H1 (cell line): ENCODE data around the gene ZNF831. TPM values are rescaled to one million over a fixed set of nuclear protein-coding genes. Genes with fewer than 3 reads are reported as not detected.

Experiments used
- CTCF ChIA-PET: fragments of 300-600 bp; sonication (Branson Sonifier 250); formaldehyde crosslinking; loops from one replicate; lab custom pipeline; 2021; ENCODE audit not compliant: partially characterized antibody; lab: Charles Lee
- POLR2A ChIA-PET: fragments of 300-600 bp; sonication (Branson Sonifier 250); formaldehyde crosslinking; loops from one replicate; lab custom pipeline; 2021; ENCODE audit warnings: inconsistent platforms; ENCODE audit not compliant: partially characterized antibody; lab: Charles Lee
- DNase-seq, 2 experiments: peaks; one replicate each; pipeline versions ENCODE4 v3.0.0 to v3.0.0-alpha.2; 2010 to 2022; ENCODE audit warnings: low spot score in 2 of 2, low read depth in 1 of 2, mixed read lengths in 1 of 2
- FAIRE-seq: peaks from 2 replicates; lab custom pipeline; 2011; peaks lifted over from hg19 to GRCh38; lab: Jason Lieb, UNC
- H2AFZ ChIP-seq: 2 replicates; pipeline ENCODE4 v1.8.1; 2012; ENCODE audit warnings: low read length, inconsistent platforms
- H2AK5ac ChIP-seq: 2 replicates; pipeline ENCODE4 v1.6.1; 2013; ENCODE audit warnings: low read depth, low read length
- H2BK120ac ChIP-seq: replicated peaks from 2 replicates; pipeline ENCODE3; 2013; ENCODE audit warnings: low read depth, low read length, inconsistent platforms
- H2BK12ac ChIP-seq: 2 replicates; pipeline ENCODE4 v1.6.1; 2013; ENCODE audit warnings: low read depth, low read length
- H2BK15ac ChIP-seq: 2 replicates; pipeline ENCODE4 v1.6.1; 2013; ENCODE audit warnings: low read length
- H2BK20ac ChIP-seq: 2 replicates; pipeline ENCODE4 v1.6.1; 2013; ENCODE audit warnings: low read length
- H2BK5ac ChIP-seq: 2 replicates; pipeline ENCODE4 v1.6.1; 2013; ENCODE audit warnings: low read depth, low read length
- H3K14ac ChIP-seq: 2 replicates; pipeline ENCODE4 v1.6.1; 2013; ENCODE audit warnings: inconsistent platforms; ENCODE audit not compliant: insufficient read length
- H3K18ac ChIP-seq: 2 replicates; pipeline ENCODE4 v1.6.1; 2013; ENCODE audit warnings: low read length; ENCODE audit errors: extremely low read depth
- H3K23ac ChIP-seq: 2 replicates; pipeline ENCODE4 v1.6.1; 2013; ENCODE audit warnings: inconsistent platforms; ENCODE audit not compliant: insufficient read length
- H3K23me2 ChIP-seq: 2 replicates; pipeline ENCODE4 v1.6.1; 2013; ENCODE audit warnings: low read depth, low read length
- H3K27ac ChIP-seq: 2 replicates; pipeline ENCODE4 v1.6.1; 2011; ENCODE audit warnings: low read depth, low read length, inconsistent platforms
- H3K27me3 ChIP-seq, 4 experiments: replicated peaks in 1 of 4; 1 replicate in 1 of 4; 2 replicates in 3 of 4; pipeline versions ENCODE4 v1.6.1 to v1.8.1; 2011 to 2013; ENCODE audit warnings: low read length in 3 of 4, mild to moderate bottlenecking in 3 of 4, inconsistent platforms in 2 of 4, mixed read lengths in 2 of 4, moderate library complexity in 1 of 4; ENCODE audit not compliant: control insufficient read depth in 3 of 4, insufficient read depth in 3 of 4; ENCODE audit errors: extremely low read depth in 1 of 4
- H3K36me3 ChIP-seq, 4 experiments: 2 replicates each; pipeline versions ENCODE4 v1.6.1 to v1.8.1; 2011 to 2013; ENCODE audit warnings: mild to moderate bottlenecking in 4 of 4, low read length in 3 of 4, moderate library complexity in 2 of 4, control low read depth in 1 of 4, inconsistent platforms in 1 of 4; ENCODE audit not compliant: insufficient read depth in 4 of 4, control insufficient read depth in 2 of 4
- H3K4ac ChIP-seq: replicated peaks from 2 replicates; pipeline ENCODE3; 2013; ENCODE audit warnings: low read length, low read depth, mixed read lengths, inconsistent platforms; ENCODE audit not compliant: insufficient read length
- H3K4me1 ChIP-seq, 4 experiments: replicated peaks in 1 of 4; 1 replicate in 1 of 4; 2 replicates in 3 of 4; pipeline versions ENCODE4 v1.6.1 to v1.8.1; 2011 to 2013; ENCODE audit warnings: low read length in 3 of 4, inconsistent platforms in 2 of 4, mixed read lengths in 1 of 4; ENCODE audit not compliant: insufficient read depth in 4 of 4, control insufficient read depth in 3 of 4
- H3K4me2 ChIP-seq, 2 experiments: 2 replicates each; pipeline versions ENCODE4 v1.6.1 to v1.8.1; 2011 to 2013; ENCODE audit warnings: low read depth in 2 of 2, low read length in 2 of 2, control low read depth in 1 of 2, inconsistent platforms in 1 of 2, mild to moderate bottlenecking in 1 of 2; ENCODE audit not compliant: insufficient read depth in 1 of 2
- H3K4me3 ChIP-seq, 4 experiments: fragments of 200-600, 300-600 bp in 1 of 4; sonication (generic), shearing (Covaris generic), sonication (Bioruptor Twin) in 1 of 4; 2 replicates each; pipeline versions ENCODE4 v1.5.1 to v1.8.1; 2011 to 2016; ENCODE audit warnings: low read length in 4 of 4, low read depth in 3 of 4, control low read depth in 2 of 4, inconsistent platforms in 2 of 4, mild to moderate bottlenecking in 2 of 4, mixed read lengths in 1 of 4, moderate library complexity in 1 of 4; ENCODE audit not compliant: insufficient read depth in 2 of 4; ENCODE audit errors: extremely low read depth in 1 of 4
- H3K56ac ChIP-seq: replicated peaks from 2 replicates; pipeline ENCODE3; 2013; ENCODE audit warnings: low read depth, mild to moderate bottlenecking, mixed read lengths, low read length, inconsistent platforms; ENCODE audit not compliant: insufficient read length
- H3K79me1 ChIP-seq: 2 replicates; pipeline ENCODE4 v1.6.1; 2013; ENCODE audit warnings: low read depth, low read length, control low read depth
- H3K79me2 ChIP-seq, 2 experiments: 2 replicates each; pipeline versions ENCODE4 v1.6.1 to v1.8.1; 2012 to 2013; ENCODE audit warnings: low read length in 2 of 2, mild to moderate bottlenecking in 2 of 2, inconsistent platforms in 1 of 2; ENCODE audit not compliant: insufficient read depth in 2 of 2, control insufficient read depth in 1 of 2
- H3K9ac ChIP-seq, 4 experiments: replicated peaks in 1 of 4; 1 replicate in 1 of 4; 2 replicates in 3 of 4; pipeline versions ENCODE4 v1.6.1 to v1.8.1; 2011 to 2013; ENCODE audit warnings: low read depth in 3 of 4, low read length in 3 of 4, control low read depth in 2 of 4, mild to moderate bottlenecking in 2 of 4, moderate library complexity in 2 of 4, inconsistent platforms in 1 of 4; ENCODE audit errors: extremely low read depth in 1 of 4
- H3K9me3 ChIP-seq, 2 experiments: 2 replicates each; pipeline versions ENCODE4 v1.6.1 to v1.8.1; 2012 to 2013; ENCODE audit warnings: mild to moderate bottlenecking in 2 of 2, moderate library complexity in 2 of 2, control low read depth in 1 of 2, inconsistent platforms in 1 of 2, low read depth in 1 of 2, low read length in 1 of 2, mixed read lengths in 1 of 2; ENCODE audit not compliant: insufficient read depth in 2 of 2
- H4K20me1 ChIP-seq, 2 experiments: replicated peaks in 1 of 2; 2 replicates each; pipeline versions ENCODE3 to v1.8.1; 2011 to 2013; ENCODE audit warnings: inconsistent platforms in 2 of 2, low read length in 2 of 2, mild to moderate bottlenecking in 1 of 2; ENCODE audit not compliant: insufficient read depth in 2 of 2, control insufficient read depth in 1 of 2
- H4K5ac ChIP-seq: 2 replicates; pipeline ENCODE4 v1.6.1; 2013; ENCODE audit warnings: low read length, low read depth, mixed read lengths, inconsistent platforms; ENCODE audit not compliant: insufficient read length
- H4K8ac ChIP-seq: 2 replicates; pipeline ENCODE4 v1.8.0; 2013; ENCODE audit warnings: mild to moderate bottlenecking, moderate library complexity, low read length, inconsistent platforms; ENCODE audit not compliant: insufficient read depth; ENCODE audit errors: extremely low read depth
- H4K91ac ChIP-seq: replicated peaks from 2 replicates; pipeline ENCODE3; 2013; ENCODE audit warnings: low read length, mixed read lengths, inconsistent platforms; ENCODE audit not compliant: insufficient read length
- JUND ChIP-seq: IDR thresholded peaks from 2 replicates; pipeline ENCODE4 v1.6.1; 2011; ENCODE audit warnings: mild to moderate bottlenecking, improper control_type of control experiment, low read length
- KDM5A ChIP-seq: fragments of 200-600 bp; IDR thresholded peaks from 2 replicates; pipeline ENCODE4 v1.7.1; 2012; ENCODE audit warnings: mild to moderate bottlenecking, low read length, inconsistent platforms, mixed read lengths
- WGBS, 2 experiments: shearing (Covaris generic) in 1 of 2; methylation state at CpG; one replicate each; pipeline versions ENCODE4 v1.1.6 to v1.1.7; 2013 to 2015; ENCODE audit warnings: low lambda C conversion rate in 2 of 2, mixed read lengths in 2 of 2, inconsistent platforms in 1 of 2, low coverage in 1 of 2, missing lambda C conversion rate in 1 of 2; ENCODE audit not compliant: insufficient replicate concordance in 2 of 2, insufficient coverage in 1 of 2, insufficient read length in 1 of 2; ENCODE audit errors: extremely low coverage in 1 of 2, missing lambda C conversion rate in 1 of 2; 5-methylcytosine and 5-hydroxymethylcytosine counted together
- polyA plus RNA-seq, 7 experiments: library from polyadenylated mRNA; depleted of rRNA in 3 of 7; stranded (reverse) in 5 of 7; unstranded in 2 of 7; fragments of >200 nt in 5 of 7; fragments of 200-250 nt in 2 of 7; gene quantifications; 1 replicate in 5 of 7; 2 replicates in 1 of 7; 4 replicates in 1 of 7; pipeline versions ENCODE4 v1.2.1 to v1.2.3, GENCODE V29; 2011 to 2013; ENCODE audit warnings: missing spikeins in 2 of 7, mixed read lengths in 2 of 7
- total RNA-seq: library from RNA; stranded (reverse); fragmentation: NEBNext Ultra II Directional; extraction: Animal tissue kit (Norgen Biotek cat#: 25700); gene quantifications from 2 replicates; pipeline ENCODE4 v1.2.1, GENCODE V29; 2021

The ZNF831 gene
- total and polyA plus RNA-seq, 2 of the 8 experiments (the other 6 are each of a cell fraction or from before 2014, with no cell fraction given) = not detected

- no peak overlapping the region for H2BK20ac ChIP-seq
- H2AK5ac ChIP-seq = no peak overlapping the region
- no peak overlapping the region for H4K8ac ChIP-seq
- no peak overlapping the region for H2BK5ac ChIP-seq
- H3K4me3 ChIP-seq = no peak overlapping the region
- no peak overlapping the region for H2BK15ac ChIP-seq
- H4K5ac ChIP-seq = no peak overlapping the region
- H3K4me1 ChIP-seq = no peaks in the 10 kb centered on the region
- H3K79me1 ChIP-seq = no peaks in the 10 kb centered on the region
- no peaks in the 10 kb centered on the region; a peak in 1 of 7 replicates for H3K27me3 ChIP-seq
- H2BK12ac ChIP-seq = no peak overlapping the region
- H3K4me2 ChIP-seq = no peak overlapping the region
- H3K9me3 ChIP-seq = peaks cover 30 to 35% of the 10 kb centered on the region in 2 experiments
- FAIRE-seq = no peak
- no peak overlapping the region for H3K56ac ChIP-seq
- ChIA-PET CTCF (no interaction called here), POLR2A (no interaction called here)
- no peak overlapping the region for H3K23ac ChIP-seq
- H3K23me2 ChIP-seq = no peaks in the 10 kb centered on the region
- no peak overlapping the region for H3K27ac ChIP-seq
- H2AFZ ChIP-seq = no peak overlapping the region
- no peak overlapping the region for H3K18ac ChIP-seq
- TF ChIP-seq KDM5A (no peak), JUND (no peak)
- H2BK120ac ChIP-seq = no peak overlapping the region
- no peak overlapping the region for H4K91ac ChIP-seq
- no peak overlapping the region for H3K4ac ChIP-seq
- 93% methylated on average over 1 of the region's 1 CpG; no CpG with 5 or more reads in 1 of the 2 experiments for WGBS, 2 experiments
- H3K79me2 ChIP-seq = no peaks in the 10 kb centered on the region
- no peaks in the 10 kb centered on the region for H4K20me1 ChIP-seq
- no peak overlapping the region for H3K9ac ChIP-seq
- no peak overlapping the region for H3K14ac ChIP-seq
- DNase-seq = no peak
- no peaks in the 10 kb centered on the region for H3K36me3 ChIP-seq
Observed at GRCh38 chr20:59137532-59137931, 26.1 kb upstream of the ZNF831 start.
